ENCODE results near the gene LRRTM1.

LRRTM1 gene

DNA sequence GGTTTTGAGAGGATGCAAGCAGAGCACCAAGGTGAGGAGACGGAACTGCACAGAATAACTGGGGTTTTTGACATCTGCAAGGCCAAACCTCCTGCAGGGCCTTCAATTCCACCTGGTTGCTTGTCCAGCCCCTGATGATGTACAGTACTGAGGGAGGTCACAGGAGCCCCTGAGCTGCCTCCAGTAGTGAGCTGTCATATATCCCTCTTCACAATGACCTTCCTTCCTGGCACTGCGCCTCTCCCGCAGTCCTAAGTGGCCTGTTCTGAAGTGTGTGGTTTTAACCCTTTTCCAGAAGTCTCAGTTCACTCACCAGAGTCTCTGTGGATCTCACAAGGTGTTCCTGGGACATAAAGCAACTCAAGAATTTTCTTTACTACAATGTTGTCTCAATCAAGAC is 45.3 kb downstream of the LRRTM1 start:
- TF ChIP-seq, protein P1, sequence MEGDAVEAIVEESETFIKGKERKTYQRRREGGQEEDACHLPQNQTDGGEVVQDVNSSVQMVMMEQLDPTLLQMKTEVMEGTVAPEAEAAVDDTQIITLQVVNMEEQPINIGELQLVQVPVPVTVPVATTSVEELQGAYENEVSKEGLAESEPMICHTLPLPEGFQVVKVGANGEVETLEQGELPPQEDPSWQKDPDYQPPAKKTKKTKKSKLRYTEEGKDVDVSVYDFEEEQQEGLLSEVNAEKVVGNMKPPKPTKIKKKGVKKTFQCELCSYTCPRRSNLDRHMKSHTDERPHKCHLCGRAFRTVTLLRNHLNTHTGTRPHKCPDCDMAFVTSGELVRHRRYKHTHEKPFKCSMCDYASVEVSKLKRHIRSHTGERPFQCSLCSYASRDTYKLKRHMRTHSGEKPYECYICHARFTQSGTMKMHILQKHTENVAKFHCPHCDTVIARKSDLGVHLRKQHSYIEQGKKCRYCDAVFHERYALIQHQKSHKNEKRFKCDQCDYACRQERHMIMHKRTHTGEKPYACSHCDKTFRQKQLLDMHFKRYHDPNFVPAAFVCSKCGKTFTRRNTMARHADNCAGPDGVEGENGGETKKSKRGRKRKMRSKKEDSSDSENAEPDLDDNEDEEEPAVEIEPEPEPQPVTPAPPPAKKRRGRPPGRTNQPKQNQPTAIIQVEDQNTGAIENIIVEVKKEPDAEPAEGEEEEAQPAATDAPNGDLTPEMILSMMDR (IDR thresholded peaks at IDR 0.05; ENCODE audit: low read depth, low read length, missing control alignments) = no peak
- no peak overlapping the region for H3K4me3 ChIP-seq (ENCODE audit: low read depth, low read length)
- DNase-seq (ENCODE audit: low read depth) = no peak

DNA sequence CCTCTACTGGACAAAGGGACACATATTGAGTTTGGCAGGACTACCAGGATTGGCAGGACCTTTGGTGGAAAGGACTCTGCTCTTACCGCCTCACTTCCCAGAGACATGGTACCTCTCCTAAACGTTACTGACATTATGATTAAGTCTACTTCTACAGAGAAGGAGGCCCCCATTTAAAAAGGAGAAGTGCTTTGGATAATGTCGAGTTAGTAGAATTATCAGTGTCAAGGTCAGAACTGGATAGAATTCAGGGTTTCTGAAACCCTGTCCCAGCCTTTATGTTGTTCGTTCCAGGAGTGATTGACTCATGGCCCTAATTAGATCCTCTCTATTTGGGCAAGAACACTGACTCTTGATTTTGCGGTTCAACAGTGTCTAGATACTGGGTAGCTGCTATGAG is 45.8 kb downstream of the LRRTM1 start:
- TF ChIP-seq, protein P1 (IDR thresholded peaks at IDR 0.05; ENCODE audit: low read depth, low read length, missing control alignments) = no peak
- no peak for DNase-seq (ENCODE audit: low read depth)
- H3K4me3 ChIP-seq (ENCODE audit: low read depth, low read length) = no peak overlapping the region

DNA sequence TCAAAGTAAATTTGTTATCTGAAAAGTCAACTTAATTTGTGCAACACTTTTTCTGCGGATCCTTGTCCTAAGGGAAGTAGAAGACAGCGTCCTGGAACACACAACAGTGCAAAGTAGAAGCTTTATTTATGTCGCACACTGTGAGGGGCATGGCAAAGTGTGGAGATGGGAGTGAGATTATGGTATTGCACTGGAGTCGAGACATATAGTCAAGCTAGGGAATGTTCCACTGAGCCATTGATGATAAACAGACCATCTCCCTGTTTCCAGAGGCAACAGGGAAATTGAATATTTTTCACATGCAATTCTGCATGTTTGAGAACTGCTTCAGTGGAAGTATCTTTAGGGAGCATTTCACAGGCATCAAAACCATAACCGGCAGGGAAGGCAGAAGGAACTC is 46.2 kb downstream of the LRRTM1 start:
- H3K4me3 ChIP-seq (ENCODE audit: low read depth, low read length) = no peak overlapping the region
- no peak for DNase-seq (ENCODE audit: low read depth)
- TF ChIP-seq, protein P1 (IDR thresholded peaks at IDR 0.05; ENCODE audit: low read depth, low read length, missing control alignments) = no peak

DNA sequence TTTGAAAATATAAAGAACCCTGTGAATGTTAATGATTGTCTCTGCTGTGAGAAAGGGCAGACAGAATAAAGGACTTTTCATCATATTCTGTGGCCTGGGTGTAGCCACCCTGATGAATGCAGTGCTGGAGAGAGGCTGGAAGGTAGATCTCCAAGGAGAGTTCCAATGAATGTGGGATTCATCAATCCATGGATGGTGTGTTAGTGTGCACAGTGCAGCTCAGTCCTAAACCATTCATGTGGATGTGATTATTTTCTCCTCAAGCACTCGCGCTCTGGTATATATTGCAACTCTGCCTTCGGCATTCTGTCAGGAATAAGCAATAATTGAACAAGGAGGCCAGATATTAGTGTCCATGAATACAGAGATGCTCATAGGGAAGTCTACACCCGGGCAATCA is 47.1 kb downstream of the LRRTM1 start:
- no peak for DNase-seq (ENCODE audit: low read depth)
- TF ChIP-seq, protein P1 (IDR thresholded peaks at IDR 0.05; ENCODE audit: low read depth, low read length, missing control alignments) = no peak
- no peak overlapping the region for H3K4me3 ChIP-seq (ENCODE audit: low read depth, low read length)

DNA sequence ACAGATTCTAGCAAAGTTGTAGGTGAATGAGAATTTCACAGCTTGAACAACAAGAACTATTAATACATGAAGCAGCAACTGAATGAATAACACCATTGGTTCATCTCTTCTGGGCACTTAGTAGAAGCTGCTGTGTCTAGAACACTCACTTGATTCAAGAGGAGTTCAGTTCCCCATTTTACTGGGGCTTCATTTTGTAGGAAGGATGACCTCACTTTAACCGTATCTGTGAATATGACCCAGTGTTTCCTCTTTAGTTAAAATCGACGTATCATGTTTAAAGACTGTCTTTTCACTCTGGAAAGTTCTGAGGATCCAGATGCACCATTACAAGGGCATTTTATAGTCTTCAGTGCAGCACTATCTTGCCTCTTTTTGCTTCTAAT is 47.8 kb downstream of the LRRTM1 start:
- TF ChIP-seq, protein P1 (IDR thresholded peaks at IDR 0.05; ENCODE audit: low read depth, low read length, missing control alignments) = no peak
- H3K4me3 ChIP-seq (ENCODE audit: low read depth, low read length) = no peak overlapping the region
- DNase-seq (ENCODE audit: low read depth) = no peak

DNA sequence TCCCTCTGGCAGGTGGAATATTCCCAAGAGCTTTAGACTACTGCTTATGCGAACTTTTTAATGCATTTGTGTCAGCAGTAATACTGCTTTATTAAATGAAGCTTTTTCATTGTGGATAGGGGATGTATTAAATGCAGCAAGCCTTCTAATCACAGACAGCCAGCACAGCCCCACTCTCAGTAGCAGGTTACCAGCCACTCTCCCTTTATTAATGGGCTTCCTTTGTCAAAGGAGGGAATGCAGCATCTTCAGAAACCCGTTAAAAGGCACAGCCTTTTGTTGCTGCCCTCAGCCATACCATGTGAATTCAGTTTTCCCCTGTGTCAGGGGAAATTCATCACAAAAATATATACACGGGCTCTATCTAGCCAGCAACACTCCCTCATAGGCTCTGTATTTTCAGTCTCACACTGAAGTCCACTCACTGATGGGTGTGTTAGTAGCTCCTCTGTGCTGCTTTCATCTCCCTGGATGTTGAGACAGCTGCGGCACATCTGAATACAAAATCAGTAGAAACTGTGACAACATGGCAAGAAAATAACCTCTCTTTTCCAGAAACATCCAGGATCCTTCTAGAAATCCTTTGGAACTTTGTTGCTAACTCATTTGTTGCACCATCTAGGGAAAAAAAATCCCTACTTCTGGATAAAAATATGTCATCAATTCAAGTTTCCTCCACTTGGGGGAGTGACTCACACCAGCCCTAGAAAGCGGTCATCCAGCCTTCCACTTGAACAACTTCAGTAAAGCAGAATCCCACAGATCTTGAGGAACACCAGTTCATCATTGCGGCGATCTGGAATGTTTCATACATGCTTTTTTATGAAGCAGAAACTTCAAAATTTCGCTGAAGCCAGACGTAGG is 48.4 kb downstream of the LRRTM1 start:
- no peak overlapping the region for H3K4me3 ChIP-seq (ENCODE audit: low read depth, low read length)
- no peak for DNase-seq (ENCODE audit: low read depth)
- TF ChIP-seq, protein P1 (IDR thresholded peaks at IDR 0.05; ENCODE audit: low read depth, low read length, missing control alignments) = no peak
